Measurements from ENCODE around the gene GABARAP. TPM values are rescaled to one million over a fixed set of nuclear protein-coding genes. Genes with fewer than 3 reads are reported as not detected.

GABARAP gene
- total and polyA plus RNA-seq, 2 of the 4 experiments (the other 2 are of a cell fraction) = 77.8 to 780 TPM

GRCh38 chr17:7249830-7250229 lies 7.6 kb upstream of the GABARAP start:
- in situ Hi-C loops (cut with MboI; ENCODE audit: low sequenced_read_pairs) = loop anchor here (25.0 kb wide), 1 partner anchor 912 kb away; the partner anchor contains the start of genes PER1 and VAMP2
- H3K23ac ChIP-seq (ENCODE audit: low read depth, low read length) = peak overlapping the region; percentile 93
- CTCF ChIA-PET = no interaction called here
- no peak overlapping the region for H2BK120ac ChIP-seq (ENCODE audit: low read depth, low read length)
- DNase-seq (no peak), ATAC-seq (ENCODE audit: low read depth) (no peak)
- H3K4me3 ChIP-seq (ENCODE audit: insufficient read depth, low read depth, low read length) = peak overlapping the region; percentile 62
- peak overlapping the region; percentile 3 for H2AK9ac ChIP-seq (replicated peaks; ENCODE audit: low read depth, low read length, poor library complexity)
- H2BK15ac ChIP-seq (ENCODE audit: low read depth, low read length) = no peak overlapping the region
- H4K20me1 ChIP-seq (ENCODE audit: insufficient read depth, low read length) = peaks cover 9% of the 10 kb centered on the region; the same call in 1 of the 2 replicates
- H3K14ac ChIP-seq (replicated peaks; ENCODE audit: low read depth, low read length) = peak overlapping the region; percentile 62; the same call in 1 of the 2 replicates
- H3K4me2 ChIP-seq (ENCODE audit: low read depth, low read length) = peak overlapping the region; percentile 99
- H4K91ac ChIP-seq (ENCODE audit: insufficient read depth, low read depth, low read length) = no peak overlapping the region
- H3K56ac ChIP-seq (ENCODE audit: extremely low read depth, insufficient read depth, low read length) = peak overlapping the region; percentile 50; the same call in 1 of the 2 replicates
- no TSS peak for BruUV-seq (replicated peaks)
- 100% methylated on average over 3 of the region's 7 CpGs; no CpG with 5 or more reads in 1 of the 2 experiments for WGBS, 2 experiments (ENCODE audit: extremely low coverage in 2 of 2, insufficient read length in 1 of 2)
- peaks cover 7 to 54% of the 10 kb centered on the region in 2 experiments; a peak in 3 of 4 replicates for H3K79me1 ChIP-seq (ENCODE audit: low read depth in 1 of 2, low read length in 2 of 2)
- peak overlapping the region in 1 of 2 experiments; percentile 2; a peak in 1 of 4 replicates for H4K8ac ChIP-seq (ENCODE audit: low read depth in 2 of 2, low read length in 2 of 2)
- no peaks in the 10 kb centered on the region for H3K9me3 ChIP-seq (ENCODE audit: control insufficient read depth, insufficient read depth, low read length)
- H2AFZ ChIP-seq (replicated peaks; ENCODE audit: low read length, poor library complexity) = no peak overlapping the region
- no peaks in the 10 kb centered on the region for H3K27me3 ChIP-seq (ENCODE audit: control insufficient read depth, insufficient read depth, low read length)
- POLR2A ChIA-PET (ENCODE audit: unreplicated experiment) = interaction anchor here (1.0 kb wide), 1 partner anchor 10 kb away, joined by 3 read pairs; the partner anchor contains the start of gene PHF23
- H2BK20ac ChIP-seq (ENCODE audit: low read depth, low read length) = no peak overlapping the region
- no peak for TF ChIP-seq CEBPB (IDR thresholded peaks at IDR 0.05; ENCODE audit: low read depth, low read length)
- TF ChIP-seq POLR2A (IDR thresholded peaks at IDR 0.05; ENCODE audit: low read depth, low read length) = no peak
- TF ChIP-seq MAFK (IDR thresholded peaks at IDR 0.05; ENCODE audit: low read depth, low read length) = no peak
- no peak for TF ChIP-seq MAZ (IDR thresholded peaks at IDR 0.05; ENCODE audit: borderline replicate concordance, low read depth, low read length)
- no peak for TF ChIP-seq RCOR1 (IDR thresholded peaks at IDR 0.05; ENCODE audit: insufficient replicate concordance, low read length)
- no peak for TF ChIP-seq USF2 (IDR thresholded peaks at IDR 0.05; ENCODE audit: low read depth, low read length)
- no peak overlapping the region for H4K5ac ChIP-seq (ENCODE audit: low read depth, low read length)
- no peak overlapping the region for H3K18ac ChIP-seq (ENCODE audit: low read depth, low read length)
- dilution Hi-C loops (cut with HindIII; ENCODE audit: low sequenced_read_pairs, unreplicated experiment) = no loop called here
- H3K4ac ChIP-seq (ENCODE audit: low read depth, low read length) = peak overlapping the region; percentile 96; the same call in 1 of the 2 replicates
- H3K36me3 ChIP-seq (ENCODE audit: control insufficient read depth, insufficient read depth, low read length) = peaks cover 17% of the 10 kb centered on the region
- intact Hi-C loops (cut with micrococcal nuclease) = no loop called here
- no peak overlapping the region for H3K27ac ChIP-seq (ENCODE audit: insufficient read depth, low read length)
- H3K9ac ChIP-seq (ENCODE audit: low read depth, low read length) = peak overlapping the region; percentile 88
- no peak overlapping the region for H2BK5ac ChIP-seq (ENCODE audit: low read depth, low read length, poor library complexity, severe bottlenecking)
- peaks cover 8% of the 10 kb centered on the region for H3K4me1 ChIP-seq (ENCODE audit: control insufficient read depth, insufficient read depth, low read length)
- peak overlapping the region; percentile 42; the same call in 1 of the 2 replicates for H2AK5ac ChIP-seq (ENCODE audit: low read depth, low read length)
- H3K9me1 ChIP-seq (ENCODE audit: insufficient read depth, low read length) = peaks cover 10% of the 10 kb centered on the region

Data from IMR-90 (cell line).